Urinary bladder (tissue), 4 donors: ENCODE results near the gene PLEKHJ1. TPM values are rescaled to one million over a fixed set of nuclear protein-coding genes. Genes with fewer than 3 reads are reported as not detected.
A peak's percentile ranks its signal among the peaks of the same experiment; 100 is the strongest.

Source experiments
- DNase-seq: peaks from one replicate; pipeline ENCODE4 v3.0.0-alpha.2; 2015; ENCODE audit errors: extremely low spot score
- H3K27ac ChIP-seq: one replicate; pipeline ENCODE4 v1.5.1; 2013; ENCODE audit warnings: low read depth, mild to moderate bottlenecking, moderate library complexity
- H3K36me3 ChIP-seq: one replicate; pipeline ENCODE4 v1.6.1; 2013; ENCODE audit warnings: mild to moderate bottlenecking, moderate library complexity; ENCODE audit not compliant: insufficient read depth
- H3K4me1 ChIP-seq: one replicate; pipeline ENCODE4 v1.6.1; 2013; ENCODE audit warnings: mild to moderate bottlenecking, moderate library complexity; ENCODE audit not compliant: insufficient read depth
- H3K4me3 ChIP-seq: one replicate; pipeline ENCODE4 v1.5.1; 2013; ENCODE audit warnings: low read depth, low read length
- WGBS: extraction: QIAGEN DNeasy Blood & Tissue Kit; methylation state at CpG from one replicate; pipeline ENCODE4 v1.1.7; 2013; 5-methylcytosine and 5-hydroxymethylcytosine counted together
- polyA plus RNA-seq: library from polyadenylated mRNA; stranded (reverse); fragments of 200-250 nt; gene quantifications from one replicate; pipeline ENCODE4 v1.2.3, GENCODE V29; 2013
- total RNA-seq: library from RNA; depleted of rRNA; stranded (reverse); fragments of >200 nt; gene quantifications from one replicate; pipeline ENCODE4 v1.2.3, GENCODE V29; 2014
- donor health status: healthy with polysubstance abuse.
- donor health status: healthy.

Gene PLEKHJ1
- total and polyA plus RNA-seq, 2 donors, result 30.6 to 60.9 TPM

GRCh38 chr19:2274185-2274711, 38.1 kb upstream of the PLEKHJ1 start:
- no peak overlapping the region for H3K27ac ChIP-seq
- DNase-seq, result no peak
- 88% methylated on average over 9 of the region's 9 CpGs for WGBS
- no peaks in the 10 kb centered on the region for H3K36me3 ChIP-seq
- H3K4me3 ChIP-seq, result no peak overlapping the region
- H3K4me1 ChIP-seq, result no peaks in the 10 kb centered on the region

- H3K4me1 ChIP-seq, result no peaks in the 10 kb centered on the region
- DNase-seq, result no peak
- 13% methylated on average over 45 of the region's 45 CpGs for WGBS
- peak overlapping the region; percentile 42 for H3K27ac ChIP-seq
- H3K4me3 ChIP-seq, result no peak overlapping the region
- no peaks in the 10 kb centered on the region for H3K36me3 ChIP-seq
Measured at GRCh38 chr19:2273356-2274184, 37.4 kb upstream of the PLEKHJ1 start.

GRCh38 chr19:2271234-2272103, 35.3 kb upstream of the PLEKHJ1 start:
- WGBS, result 27% methylated on average over 43 of the region's 43 CpGs
- Histone ChIP-seq H3K27ac (peak overlapping the region; percentile 92), H3K4me1 (no peaks in the 10 kb centered on the region), H3K4me3 (peak overlapping the region; percentile 97), H3K36me3 (no peaks in the 10 kb centered on the region)
- DNase-seq, result no peak

- Histone ChIP-seq H3K27ac (peak overlapping the region; percentile 100), H3K36me3 (no peaks in the 10 kb centered on the region), H3K4me1 (no peaks in the 10 kb centered on the region), H3K4me3 (peak overlapping the region; percentile 97)
- under 1% methylated on average over 88 of the region's 88 CpGs for WGBS
- no peak for DNase-seq
Measured at GRCh38 chr19:2270423-2271233, 34.5 kb upstream of the PLEKHJ1 start.

GRCh38 chr19:2270157-2270422, 34.0 kb upstream of the PLEKHJ1 start:
- no peaks in the 10 kb centered on the region for H3K36me3 ChIP-seq
- under 1% methylated on average over 30 of the region's 30 CpGs for WGBS
- peak overlapping the region; percentile 100 for H3K27ac ChIP-seq
- no peaks in the 10 kb centered on the region for H3K4me1 ChIP-seq
- no peak for DNase-seq
- peak overlapping the region; percentile 97 for H3K4me3 ChIP-seq

- WGBS, result under 1% methylated on average over 103 of the region's 103 CpGs
- Histone ChIP-seq H3K36me3 (no peaks in the 10 kb centered on the region), H3K4me1 (no peaks in the 10 kb centered on the region), H3K27ac (peak overlapping the region; percentile 100), H3K4me3 (peak overlapping the region; percentile 97)
- peak; percentile 90 for DNase-seq
Measured at GRCh38 chr19:2269244-2270156, 33.4 kb upstream of the PLEKHJ1 start.

- Histone ChIP-seq H3K4me1 (no peaks in the 10 kb centered on the region), H3K4me3 (peak overlapping the region; percentile 97), H3K27ac (no peak overlapping the region), H3K36me3 (no peaks in the 10 kb centered on the region)
- WGBS, result 2% methylated on average over 19 of the region's 19 CpGs
- no peak for DNase-seq
Measured at GRCh38 chr19:2268861-2269243, 32.7 kb upstream of the PLEKHJ1 start.

- Histone ChIP-seq H3K4me1 (no peaks in the 10 kb centered on the region), H3K36me3 (no peaks in the 10 kb centered on the region), H3K27ac (no peak overlapping the region), H3K4me3 (no peak overlapping the region)
- WGBS, result 84% methylated on average over 4 of the region's 4 CpGs
- DNase-seq, result no peak
Measured at GRCh38 chr19:2268480-2268830, 32.3 kb upstream of the PLEKHJ1 start.

- no peak overlapping the region for H3K4me3 ChIP-seq
- no peaks in the 10 kb centered on the region for H3K36me3 ChIP-seq
- no peaks in the 10 kb centered on the region for H3K4me1 ChIP-seq
- WGBS, result 50% methylated on average over 18 of the region's 18 CpGs
- no peak for DNase-seq
- H3K27ac ChIP-seq, result no peak overlapping the region
Measured at GRCh38 chr19:2266183-2266993, 30.3 kb upstream of the PLEKHJ1 start.

GRCh38 chr19:2261438-2262172, 25.5 kb upstream of the PLEKHJ1 start:
- 70% methylated on average over 7 of the region's 7 CpGs for WGBS
- H3K4me1 ChIP-seq, result no peaks in the 10 kb centered on the region
- H3K36me3 ChIP-seq, result no peaks in the 10 kb centered on the region
- H3K4me3 ChIP-seq, result no peak overlapping the region
- DNase-seq, result no peak
- H3K27ac ChIP-seq, result no peak overlapping the region

- no peaks in the 10 kb centered on the region for H3K4me1 ChIP-seq
- H3K4me3 ChIP-seq, result no peak overlapping the region
- no peak overlapping the region for H3K27ac ChIP-seq
- 63% methylated on average over 11 of the region's 11 CpGs for WGBS
- DNase-seq, result no peak
- H3K36me3 ChIP-seq, result no peaks in the 10 kb centered on the region
Measured at GRCh38 chr19:2260341-2260805, 24.2 kb upstream of the PLEKHJ1 start.
